Activated T-cell treated with anti-CD3 and anti-CD28 coated beads, Interleukin-2, amount 50 U/mL, for 72 hours (primary cell): ENCODE measurements around the gene CYTH4. TPM values are rescaled to one million over a fixed set of nuclear protein-coding genes. Genes with fewer than 3 reads are reported as not detected.
"Not testable (repeated sequence)": the region's sequence is repeated elsewhere in the genome, so short reads cannot be mapped to it uniquely, and the experiment has no call there.

Experiments
- ATAC-seq, 2 donors: fragments of 150-1000 bp; cut with Tn5 transposase; replicated peaks in 1 of 2; 2 replicates each; pipeline ENCODE4 v1.10.0; 2021; ENCODE audit warnings: moderate library complexity in 2 of 2, mild to moderate bottlenecking in 1 of 2
- DNase-seq, 2 donors: peaks; one replicate each; pipeline ENCODE4 v3.0.0; 2021 to 2022; ENCODE audit warnings: mixed read lengths in 1 of 2
- H3K27ac Mint-ChIP-seq: one replicate; pipeline ENCODE4 v1.8.0; 2022; ENCODE audit warnings: mild to moderate bottlenecking, moderate library complexity, mixed read lengths
- H3K27me3 Mint-ChIP-seq: one replicate; pipeline ENCODE4 v1.8.0; 2022; ENCODE audit warnings: low read depth, mixed read lengths
- H3K36me3 Mint-ChIP-seq, 2 donors: one replicate each; pipeline ENCODE4 v1.8.0; 2022; ENCODE audit warnings: mixed read lengths in 2 of 2, mild to moderate bottlenecking in 1 of 2; ENCODE audit not compliant: insufficient read depth in 2 of 2
- H3K4me1 Mint-ChIP-seq: one replicate; pipeline ENCODE4 v1.8.0; 2022; ENCODE audit warnings: low read depth, mixed read lengths
- H3K4me3 Mint-ChIP-seq, 2 donors: one replicate each; pipeline ENCODE4 v1.8.0; 2022; ENCODE audit warnings: mild to moderate bottlenecking in 2 of 2, mixed read lengths in 2 of 2, moderate library complexity in 2 of 2
- H3K9me3 Mint-ChIP-seq, 2 donors: one replicate each; pipeline ENCODE4 v1.8.0; 2022; ENCODE audit warnings: mixed read lengths in 2 of 2
- total RNA-seq, 2 donors: library from RNA; stranded (reverse); gene quantifications; one replicate each; pipeline ENCODE4 v1.2.3, GENCODE V29; 2022

CYTH4 gene
- total RNA-seq, 2 donors from 2014 or later, result 71.9 to 87.5 TPM

- peak; percentile 92 to 95 for DNase-seq
- peaks cover 67% of the 10 kb centered on the region for H3K4me1 Mint-ChIP-seq
Observed at GRCh38 chr22:37242395-37242918, 39.9 kb upstream of the CYTH4 start.

GRCh38 chr22:37243402-37244113 is 38.8 kb upstream of the CYTH4 start:
- Mint-ChIP-seq H3K4me1 (peaks cover 65% of the 10 kb centered on the region), H3K4me3 (peak overlapping the region; percentile 73 to 98), H3K36me3 (peaks cover 19 to 31% of the 10 kb centered on the region in 2 donors), H3K27me3 (no peaks in the 10 kb centered on the region), H3K9me3 (no peaks in the 10 kb centered on the region), H3K27ac (peak overlapping the region; percentile 14)
- DNase-seq, result peak in 1 of 2 donors; percentile 24
- no peak for ATAC-seq

More at GRCh38 chr22:37242395-37242918, 39.9 kb upstream of the CYTH4 start:
- peak overlapping the region; percentile 14 for H3K27ac Mint-ChIP-seq
- peak; percentile 82 for ATAC-seq
- H3K27me3 Mint-ChIP-seq, result no peaks in the 10 kb centered on the region
- H3K9me3 Mint-ChIP-seq, result no peaks in the 10 kb centered on the region
- peak overlapping the region; percentile 73 to 98 for H3K4me3 Mint-ChIP-seq
- H3K36me3 Mint-ChIP-seq, result peaks cover 22 to 41% of the 10 kb centered on the region in 2 donors

GRCh38 chr22:37244114-37244921 is 38.0 kb upstream of the CYTH4 start, which contains the start of gene RAC2:
Gene RAC2 (minus strand): TSS chr22:37244269. CDS start chr22:37244148, 121 bp downstream.
- peak within 1 kb of the TSS; percentile 25 for H3K27ac Mint-ChIP-seq
- no peaks in the 10 kb centered on the region for H3K27me3 Mint-ChIP-seq
- H3K4me3 Mint-ChIP-seq, result peak within 1 kb of the TSS; percentile 73 to 98
- H3K36me3 Mint-ChIP-seq, result peaks cover 19 to 29% of the 10 kb centered on the region in 2 donors
- peak; percentile 61 to 64 for ATAC-seq
- DNase-seq, result peak; percentile 86 to 88
- no peaks in the 10 kb centered on the region for H3K9me3 Mint-ChIP-seq
- H3K4me1 Mint-ChIP-seq, result peaks cover 61% of the 10 kb centered on the region

- Mint-ChIP-seq H3K9me3 (no peaks in the 10 kb centered on the region), H3K4me3 (peak overlapping the region; percentile 73 to 98), H3K4me1 (peaks cover 53% of the 10 kb centered on the region), H3K27me3 (no peaks in the 10 kb centered on the region), H3K27ac (no peak overlapping the region), H3K36me3 (peaks cover 19 to 27% of the 10 kb centered on the region in 2 donors)
- DNase-seq (no peak), ATAC-seq (no peak)
Observed at GRCh38 chr22:37244922-37245722, 37.2 kb upstream of the CYTH4 start.

- ATAC-seq (no peak), DNase-seq (no peak)
- Mint-ChIP-seq H3K4me1 (peaks cover 47% of the 10 kb centered on the region), H3K9me3 (no peaks in the 10 kb centered on the region), H3K27ac (no peak overlapping the region), H3K4me3 (no peak overlapping the region), H3K36me3 (peaks cover 13 to 21% of the 10 kb centered on the region in 2 donors), H3K27me3 (no peaks in the 10 kb centered on the region)
Observed at GRCh38 chr22:37245740-37246139, 36.6 kb upstream of the CYTH4 start.

GRCh38 chr22:37248251-37248650 is 34.1 kb upstream of the CYTH4 start:
- no peak overlapping the region for H3K27ac Mint-ChIP-seq

GRCh38 chr22:37249986-37250385 is 32.3 kb upstream of the CYTH4 start:
- Mint-ChIP-seq H3K4me1 (peaks cover 26% of the 10 kb centered on the region), H3K9me3 (no peaks in the 10 kb centered on the region), H3K36me3 (no peaks in the 10 kb centered on the region), H3K4me3 (no peak overlapping the region), H3K27ac (no peak overlapping the region), H3K27me3 (no peaks in the 10 kb centered on the region)
- ATAC-seq (peak in 1 of 2 donors; percentile 20), DNase-seq (no peak)

More at GRCh38 chr22:37248251-37248650, 34.1 kb upstream of the CYTH4 start:
- peaks cover 27% of the 10 kb centered on the region for H3K4me1 Mint-ChIP-seq
- ATAC-seq (peak; percentile 14 to 58), DNase-seq (peak in 1 of 2 donors; percentile 18)
- peak overlapping the region in 1 of 2 donors; percentile 22 for H3K4me3 Mint-ChIP-seq
- H3K36me3 Mint-ChIP-seq, result peaks cover 0 to 4% of the 10 kb centered on the region in 2 donors
- no peaks in the 10 kb centered on the region for H3K9me3 Mint-ChIP-seq
- no peaks in the 10 kb centered on the region for H3K27me3 Mint-ChIP-seq

GRCh38 chr22:37251836-37252235 is 30.5 kb upstream of the CYTH4 start:
- peaks cover 37% of the 10 kb centered on the region for H3K4me1 Mint-ChIP-seq
- not testable (repeated sequence) for H3K4me3 Mint-ChIP-seq, DNase-seq, H3K36me3 Mint-ChIP-seq, H3K27ac Mint-ChIP-seq, H3K27me3 Mint-ChIP-seq, ATAC-seq, H3K9me3 Mint-ChIP-seq

GRCh38 chr22:37253126-37253660 is 29.1 kb upstream of the CYTH4 start:
- Mint-ChIP-seq H3K27ac (no peak overlapping the region), H3K36me3 (no peaks in the 10 kb centered on the region), H3K4me3 (no peak overlapping the region), H3K9me3 (no peaks in the 10 kb centered on the region), H3K4me1 (peaks cover 32% of the 10 kb centered on the region), H3K27me3 (no peaks in the 10 kb centered on the region)
- no peak for ATAC-seq
- no peak for DNase-seq

GRCh38 chr22:37254209-37254866 is 28.0 kb upstream of the CYTH4 start:
- no peak overlapping the region for H3K27ac Mint-ChIP-seq

GRCh38 chr22:37254867-37255233 is 27.5 kb upstream of the CYTH4 start:
- no peak for DNase-seq
- no peaks in the 10 kb centered on the region for H3K27me3 Mint-ChIP-seq
- H3K4me3 Mint-ChIP-seq, result no peak overlapping the region

More at GRCh38 chr22:37254209-37254866, 28.0 kb upstream of the CYTH4 start:
- Mint-ChIP-seq H3K36me3 (no peaks in the 10 kb centered on the region), H3K4me3 (no peak overlapping the region), H3K4me1 (peaks cover 30% of the 10 kb centered on the region), H3K9me3 (no peaks in the 10 kb centered on the region), H3K27me3 (no peaks in the 10 kb centered on the region)
- ATAC-seq, result no peak
- no peak for DNase-seq

GRCh38 chr22:37255558-37256006 is 26.7 kb upstream of the CYTH4 start:
- no peak for ATAC-seq
- peaks cover 40% of the 10 kb centered on the region for H3K4me1 Mint-ChIP-seq
- no peaks in the 10 kb centered on the region for H3K27me3 Mint-ChIP-seq
- H3K9me3 Mint-ChIP-seq, result no peaks in the 10 kb centered on the region
- no peaks in the 10 kb centered on the region for H3K36me3 Mint-ChIP-seq
- H3K27ac Mint-ChIP-seq, result peak overlapping the region; percentile 88
- peak overlapping the region in 1 of 2 donors; percentile 26 for H3K4me3 Mint-ChIP-seq
- no peak for DNase-seq

More at GRCh38 chr22:37254867-37255233, 27.5 kb upstream of the CYTH4 start:
- Mint-ChIP-seq H3K9me3 (no peaks in the 10 kb centered on the region), H3K27ac (no peak overlapping the region), H3K36me3 (no peaks in the 10 kb centered on the region), H3K4me1 (peaks cover 35% of the 10 kb centered on the region)
- ATAC-seq, result peak in 1 of 2 donors; percentile 43
